GM18858 (cell line): Measurements from ENCODE around the gene MSI2.

Source experiments
- ATAC-seq: cut with Tn5 transposase; IDR thresholded peaks from one replicate; pipeline ENCODE4 v1.9.1; 2021; ENCODE audit not compliant: unreplicated experiment

MSI2 gene

DNA sequence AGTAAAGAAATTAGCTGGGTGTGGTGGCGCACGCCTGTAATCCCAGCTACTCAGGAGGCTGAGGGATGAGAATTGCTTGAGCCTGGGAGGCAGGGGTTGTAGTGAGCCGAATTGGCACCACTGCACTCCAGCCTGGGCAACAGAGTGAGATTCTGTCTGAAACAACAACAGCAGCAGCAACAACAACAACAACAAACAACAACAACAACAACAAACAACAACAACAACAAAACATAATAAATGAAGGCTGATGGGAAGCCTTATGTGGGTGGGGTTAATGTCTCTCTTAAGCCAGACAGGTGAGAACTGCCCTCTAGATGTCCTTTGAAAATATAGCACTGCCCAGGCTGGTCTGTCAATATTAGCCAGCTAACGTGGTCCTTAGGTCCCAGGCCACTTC lies 107.3 kb downstream of the MSI2 start:
- no peak for ATAC-seq

- no peak for ATAC-seq
These were observed 107.8 kb downstream of the MSI2 start for GRCh38 chr17:57363998-57364643.

DNA sequence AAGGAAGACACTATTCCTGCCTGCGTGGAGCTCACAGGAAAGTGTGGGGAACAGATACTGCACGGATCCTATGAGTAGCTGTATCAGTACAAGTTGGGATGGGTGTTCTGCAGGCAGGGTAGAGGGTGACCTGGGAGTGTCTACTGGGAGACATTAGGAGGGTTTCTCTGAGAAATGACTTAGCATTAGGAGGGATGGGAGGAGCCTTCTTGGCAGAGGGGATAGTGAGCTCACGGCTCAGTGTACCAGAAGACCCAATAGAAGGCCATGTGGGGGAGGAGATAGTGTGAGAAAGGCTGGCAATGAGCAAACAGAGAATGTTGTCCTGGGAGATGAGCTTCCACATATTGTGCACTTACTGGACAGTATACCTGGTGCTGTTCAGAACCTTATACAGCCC lies 109.1 kb downstream of the MSI2 start:
- no peak for ATAC-seq

DNA sequence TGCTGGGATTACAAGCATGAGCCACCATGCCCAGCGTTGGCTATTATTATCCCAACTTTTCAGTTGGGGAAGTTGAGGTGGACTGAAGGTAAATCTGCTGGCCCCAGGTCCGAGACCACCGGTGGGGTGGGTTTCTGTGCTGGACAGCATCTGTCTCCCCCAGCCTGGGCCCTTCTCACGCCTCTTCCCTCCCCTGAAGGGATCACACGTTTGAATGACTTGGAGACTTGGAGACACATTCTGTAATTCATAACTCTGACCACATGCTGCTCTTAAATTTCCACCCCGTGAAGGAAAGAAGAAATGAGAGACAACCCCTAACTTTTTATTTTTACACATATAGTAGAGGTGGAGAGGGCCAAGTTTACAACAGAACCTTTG lies 109.8 kb downstream of the MSI2 start:
- no peak for ATAC-seq

GRCh38 chr17:57366558-57367351 lies 110.4 kb downstream of the MSI2 start:
- no peak for ATAC-seq

- ATAC-seq: peak; percentile 48
These were observed 112.5 kb downstream of the MSI2 start for GRCh38 chr17:57368637-57369336.

GRCh38 chr17:57369509-57369945 lies 113.2 kb downstream of the MSI2 start:
- ATAC-seq: no peak

- ATAC-seq: no peak
These were observed 113.8 kb downstream of the MSI2 start for GRCh38 chr17:57370037-57370581.

DNA sequence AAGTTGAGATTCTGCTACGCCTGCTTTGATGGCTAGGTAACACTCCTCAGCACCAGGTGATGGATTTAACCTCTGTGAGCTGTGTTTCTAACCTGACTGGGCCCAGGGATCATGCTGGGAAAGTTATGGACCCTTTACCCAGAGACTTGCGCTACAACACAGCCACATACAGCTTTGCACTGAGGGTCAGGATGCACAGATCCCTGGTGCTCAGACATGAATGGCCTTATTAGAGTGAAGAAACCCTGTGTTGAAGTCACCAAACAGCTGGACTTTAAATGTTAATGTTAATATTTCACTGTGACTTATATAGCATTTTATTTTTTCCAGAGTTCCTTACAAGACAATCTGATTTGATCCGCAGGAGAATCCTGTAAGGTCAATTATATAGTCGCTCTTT lies 114.3 kb downstream of the MSI2 start:
- ATAC-seq: no peak

- ATAC-seq: no peak
These were observed 115.8 kb downstream of the MSI2 start for GRCh38 chr17:57372156-57372555.

DNA sequence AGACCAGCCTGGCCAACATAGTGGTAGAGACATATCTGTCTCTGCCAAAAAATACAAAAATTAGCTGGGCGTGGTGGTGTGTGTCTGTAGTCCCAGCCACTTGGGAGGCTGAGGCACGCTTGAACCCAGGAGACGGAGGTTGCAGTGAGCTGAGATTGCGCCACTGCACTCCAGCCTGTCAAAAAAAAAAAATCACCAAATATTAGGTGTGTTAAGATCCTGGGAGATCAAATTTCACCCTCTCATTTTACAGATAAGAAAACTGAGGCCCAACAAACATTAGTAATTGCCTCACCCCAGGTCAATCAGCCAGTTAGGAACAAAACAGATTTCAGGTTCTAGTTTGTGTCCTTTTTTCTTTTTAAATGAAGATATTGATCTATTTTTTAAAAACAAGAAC lies 116.7 kb downstream of the MSI2 start:
- no peak for ATAC-seq

DNA sequence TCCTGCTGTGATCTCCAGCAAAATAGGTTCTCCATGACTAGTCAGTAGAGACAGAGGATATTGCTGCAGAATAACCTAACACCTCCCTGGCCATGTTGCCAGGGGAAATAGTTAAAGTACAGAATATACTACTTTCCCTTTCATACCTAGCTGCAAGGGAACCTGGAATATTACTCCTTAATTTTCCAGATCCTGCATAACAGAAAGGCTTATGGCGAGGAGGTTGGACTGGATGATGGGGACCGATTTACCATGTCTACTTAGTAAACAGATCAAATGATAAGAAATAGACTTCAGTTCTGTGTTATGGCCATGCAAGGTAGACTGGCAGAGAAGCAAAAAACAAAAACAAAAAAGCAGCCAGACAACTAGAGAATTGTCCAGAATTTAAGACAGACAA lies 117.4 kb downstream of the MSI2 start:
- no peak for ATAC-seq

- ATAC-seq: no peak
These were observed 118.9 kb downstream of the MSI2 start for GRCh38 chr17:57375040-57375769.

- no peak for ATAC-seq
These were observed 119.5 kb downstream of the MSI2 start for GRCh38 chr17:57375770-57376225.

DNA sequence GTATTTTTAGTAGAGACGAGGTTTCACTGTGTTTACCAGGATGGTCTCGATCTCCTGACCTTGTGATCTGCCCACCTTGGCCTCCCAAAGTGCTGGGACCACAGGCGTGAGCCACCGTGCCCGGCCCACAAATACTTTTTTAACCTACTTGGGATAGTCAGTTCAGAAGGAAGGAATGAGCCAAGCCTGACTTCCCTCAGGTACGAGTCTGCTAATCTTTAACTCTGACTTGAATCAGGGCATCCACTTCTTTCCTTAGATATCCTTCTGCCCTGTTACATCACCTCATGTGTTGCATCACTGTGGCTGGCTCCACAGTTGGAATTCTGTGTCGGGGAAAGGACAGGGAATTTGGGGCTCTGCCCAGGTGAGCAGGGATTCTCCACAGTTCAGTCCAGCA lies 120.8 kb downstream of the MSI2 start:
- no peak for ATAC-seq

DNA sequence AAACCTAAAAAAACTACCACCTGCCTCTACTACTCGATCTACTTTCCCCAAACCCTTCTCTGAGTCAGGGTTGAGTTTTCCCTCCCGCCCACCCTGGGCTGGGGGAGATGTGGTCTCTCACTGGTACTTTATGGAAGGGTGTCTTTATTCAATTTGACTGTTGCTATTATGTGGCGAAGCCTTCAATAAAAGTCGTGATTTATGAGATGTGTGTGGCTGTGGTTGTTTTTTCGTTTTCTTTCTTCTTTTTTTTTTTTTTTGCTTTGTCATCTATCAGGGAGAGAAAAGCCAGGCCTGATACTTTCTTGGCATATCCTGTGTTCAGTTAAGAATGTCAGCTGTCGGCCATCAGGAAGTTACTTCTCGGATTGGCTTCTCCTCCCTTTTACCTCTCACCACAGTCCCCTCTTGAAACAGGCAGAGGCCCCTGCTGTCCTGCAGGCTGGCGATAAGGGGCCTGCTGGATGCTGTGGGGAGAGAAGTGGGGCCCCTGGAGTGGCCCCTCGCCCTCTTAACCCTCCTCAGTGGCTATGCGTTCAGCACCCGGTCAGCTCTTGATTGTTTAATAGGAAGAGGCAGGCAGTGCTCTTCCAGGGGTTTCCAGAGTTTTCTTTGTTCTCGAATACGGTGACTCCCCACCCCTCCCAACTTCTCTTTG lies 123.0 kb downstream of the MSI2 start:
- ATAC-seq: no peak

DNA sequence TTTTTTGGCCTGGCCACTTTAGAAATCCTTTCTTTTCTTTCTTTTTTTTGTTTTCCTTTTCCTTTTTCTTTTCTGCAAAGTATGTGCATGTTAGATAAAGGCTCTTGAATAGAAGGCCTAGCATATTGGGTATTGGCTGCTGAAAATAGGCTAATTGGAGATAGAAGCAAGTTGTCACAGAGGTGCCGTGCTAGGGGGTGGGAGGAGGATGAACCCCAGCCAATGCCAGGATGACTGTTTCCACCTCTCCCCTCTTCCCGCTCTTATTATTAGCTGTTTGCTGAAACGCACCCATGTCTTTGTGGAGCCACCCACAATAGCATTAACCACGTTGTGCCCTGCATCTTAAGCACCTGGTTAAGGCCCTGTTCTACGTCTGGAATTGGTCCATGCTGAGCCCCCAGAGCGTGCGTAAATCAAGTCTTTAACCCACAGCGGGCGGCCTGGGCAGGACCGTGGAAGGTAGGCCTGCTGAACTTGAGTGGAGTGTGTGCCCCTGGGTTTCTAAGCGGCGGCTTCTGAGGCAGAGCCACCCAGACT lies 123.6 kb downstream of the MSI2 start:
- ATAC-seq: no peak

GRCh38 chr17:57381498-57381897 lies 125.2 kb downstream of the MSI2 start:
- no peak for ATAC-seq

- no peak for ATAC-seq
These were observed 127.9 kb downstream of the MSI2 start for GRCh38 chr17:57384219-57384618.

DNA sequence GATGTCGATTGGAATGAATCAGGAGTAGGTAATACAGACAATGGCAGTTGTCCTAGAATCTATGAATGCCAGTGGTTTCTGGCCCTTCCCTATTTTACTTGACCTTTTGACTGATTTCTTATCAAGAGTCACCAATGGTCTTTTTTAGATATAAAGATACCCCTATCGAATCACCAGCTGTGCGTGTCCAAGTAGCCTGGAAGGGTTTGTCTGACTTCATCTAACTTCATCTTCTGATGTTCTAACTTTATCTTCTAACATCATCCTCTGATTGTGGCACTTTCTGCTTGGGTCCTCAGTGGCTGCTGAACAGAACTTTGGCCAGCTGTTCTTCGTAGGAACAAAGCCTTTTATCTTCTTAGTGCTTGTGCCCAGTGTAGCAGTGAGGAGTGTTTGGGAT lies 129.7 kb downstream of the MSI2 start:
- no peak for ATAC-seq
